Fibroblast of lung (primary cell): ENCODE results near the gene COL5A3. TPM values are rescaled to one million over a fixed set of nuclear protein-coding genes. Genes with fewer than 3 reads are reported as not detected.
A peak's percentile ranks its signal among the peaks of the same experiment; 100 is the strongest.

ENCODE experiments used
- DNase-seq, 2 donors: peaks; one replicate each; pipeline versions ENCODE4 v3.0.0 to v3.0.0-alpha.2; 2010; ENCODE audit warnings: low read depth in 2 of 2
- H2AFZ ChIP-seq: 2 replicates; pipeline ENCODE4 v1.5.1; 2012; ENCODE audit warnings: low read length, control low read depth, inconsistent platforms
- H3K27ac ChIP-seq: 2 replicates; pipeline ENCODE4 v1.5.1; 2011; ENCODE audit warnings: low read length, control low read depth; ENCODE audit not compliant: insufficient read depth
- H3K27me3 ChIP-seq: 2 replicates; pipeline ENCODE4 v1.5.1; 2011; ENCODE audit warnings: mild to moderate bottlenecking, low read length; ENCODE audit not compliant: control insufficient read depth, insufficient read depth
- H3K36me3 ChIP-seq: 2 replicates; pipeline ENCODE4 v1.5.1; 2011; ENCODE audit warnings: low read length; ENCODE audit not compliant: control insufficient read depth, insufficient read depth
- H3K4me1 ChIP-seq: 2 replicates; pipeline ENCODE4 v1.5.1; 2011; ENCODE audit warnings: low read length; ENCODE audit not compliant: control insufficient read depth, insufficient read depth; ENCODE audit errors: extremely low read depth
- H3K4me2 ChIP-seq: 2 replicates; pipeline ENCODE4 v1.5.1; 2011; ENCODE audit warnings: low read length, control low read depth; ENCODE audit not compliant: insufficient read depth; ENCODE audit errors: extremely low read depth
- H3K4me3 ChIP-seq, 4 experiments: fragments of 200-600 bp in 1 of 4; sonication (generic) in 1 of 4; replicated peaks in 1 of 4; 2 replicates each; pipeline ENCODE4 v1.5.1; 2011 to 2016; ENCODE audit warnings: low read length in 4 of 4, low read depth in 3 of 4, mild to moderate bottlenecking in 3 of 4, control low read depth in 2 of 4, inconsistent platforms in 1 of 4, mixed read lengths in 1 of 4; ENCODE audit not compliant: insufficient read depth in 1 of 4; ENCODE audit errors: control extremely low read depth in 1 of 4
- H3K79me2 ChIP-seq: 2 replicates; pipeline ENCODE4 v1.5.1; 2012; ENCODE audit warnings: mild to moderate bottlenecking, low read length, inconsistent platforms; ENCODE audit not compliant: control insufficient read depth, insufficient read depth
- H3K9ac ChIP-seq: 2 replicates; pipeline ENCODE4 v1.5.1; 2011; ENCODE audit warnings: mild to moderate bottlenecking, low read length, control low read depth; ENCODE audit not compliant: insufficient read depth
- H3K9me3 ChIP-seq: 2 replicates; pipeline ENCODE4 v1.5.1; 2012; ENCODE audit warnings: low read depth, low read length; ENCODE audit not compliant: control insufficient read depth, insufficient read depth
- H4K20me1 ChIP-seq: 2 replicates; pipeline ENCODE4 v1.5.1; 2011; ENCODE audit warnings: low read length; ENCODE audit not compliant: control insufficient read depth, insufficient read depth; ENCODE audit errors: extremely low read depth
- EZH2 ChIP-seq: IDR thresholded peaks from 2 replicates; pipeline ENCODE4 v1.5.1; 2012; ENCODE audit warnings: low read length, control low read depth, mild to moderate bottlenecking; ENCODE audit errors: missing control alignments
- polyA plus RNA-seq, 2 donors: library from polyadenylated mRNA; depleted of rRNA in 1 of 2; stranded (reverse) in 1 of 2; unstranded in 1 of 2; fragments of >200 nt; gene quantifications; 2 replicates each; pipeline ENCODE4 v1.2.1, GENCODE V29; 2011 to 2012; ENCODE audit warnings: missing spikeins in 1 of 2
- total RNA-seq: library from RNA; depleted of rRNA; stranded (reverse); fragments of >200 nt; gene quantifications from 2 replicates; pipeline ENCODE4 v1.2.1, GENCODE V29; 2014
- TF ChIP-seq, protein P1 (sequence below), 2 donors: IDR thresholded peaks in 1 of 2; conservative IDR thresholded peaks in 1 of 2; 1 replicate in 1 of 2; 2 replicates in 1 of 2; pipeline ENCODE4 v1.5.1; 2011 to 2012; ENCODE audit warnings: low read length in 2 of 2, control low read depth in 1 of 2, inconsistent platforms in 1 of 2, low read depth in 1 of 2, mild to moderate bottlenecking in 1 of 2

Gene COL5A3
- total and polyA plus RNA-seq, 2 donors (not counting 1 experiment from before 2014, with no cell fraction given), result 1.2 to 33.7 TPM

DNA sequence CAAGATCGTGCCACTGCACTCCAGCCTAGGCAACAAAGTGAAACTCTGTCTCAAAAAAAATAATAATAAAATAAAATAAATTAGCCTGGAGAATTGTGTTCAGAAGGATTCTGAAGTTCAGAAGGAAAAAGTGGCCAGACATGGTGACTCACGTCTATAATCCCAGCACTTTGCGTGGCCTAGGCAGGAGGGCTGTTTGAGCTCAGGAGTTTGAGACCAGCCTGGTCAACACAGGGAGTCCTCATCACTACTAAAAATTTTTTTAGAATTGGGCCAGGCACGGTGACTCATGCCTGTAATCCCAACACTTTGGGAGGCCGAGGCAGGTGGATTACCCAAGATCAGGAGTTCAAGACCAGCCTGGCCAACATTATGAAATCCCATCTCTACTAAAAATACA is 8.9 kb upstream of the COL5A3 start:
- H3K27ac ChIP-seq, result no peak overlapping the region
- H3K4me1 ChIP-seq, result peaks cover 4% of the 10 kb centered on the region
- no peak overlapping the region for H3K9ac ChIP-seq
- H3K79me2 ChIP-seq, result no peaks in the 10 kb centered on the region
- H3K9me3 ChIP-seq, result no peaks in the 10 kb centered on the region
- no peak for DNase-seq
- H2AFZ ChIP-seq, result no peak overlapping the region
- H4K20me1 ChIP-seq, result no peaks in the 10 kb centered on the region
- H3K4me2 ChIP-seq, result no peak overlapping the region
- H3K27me3 ChIP-seq, result no peaks in the 10 kb centered on the region
- TF ChIP-seq, protein P1, sequence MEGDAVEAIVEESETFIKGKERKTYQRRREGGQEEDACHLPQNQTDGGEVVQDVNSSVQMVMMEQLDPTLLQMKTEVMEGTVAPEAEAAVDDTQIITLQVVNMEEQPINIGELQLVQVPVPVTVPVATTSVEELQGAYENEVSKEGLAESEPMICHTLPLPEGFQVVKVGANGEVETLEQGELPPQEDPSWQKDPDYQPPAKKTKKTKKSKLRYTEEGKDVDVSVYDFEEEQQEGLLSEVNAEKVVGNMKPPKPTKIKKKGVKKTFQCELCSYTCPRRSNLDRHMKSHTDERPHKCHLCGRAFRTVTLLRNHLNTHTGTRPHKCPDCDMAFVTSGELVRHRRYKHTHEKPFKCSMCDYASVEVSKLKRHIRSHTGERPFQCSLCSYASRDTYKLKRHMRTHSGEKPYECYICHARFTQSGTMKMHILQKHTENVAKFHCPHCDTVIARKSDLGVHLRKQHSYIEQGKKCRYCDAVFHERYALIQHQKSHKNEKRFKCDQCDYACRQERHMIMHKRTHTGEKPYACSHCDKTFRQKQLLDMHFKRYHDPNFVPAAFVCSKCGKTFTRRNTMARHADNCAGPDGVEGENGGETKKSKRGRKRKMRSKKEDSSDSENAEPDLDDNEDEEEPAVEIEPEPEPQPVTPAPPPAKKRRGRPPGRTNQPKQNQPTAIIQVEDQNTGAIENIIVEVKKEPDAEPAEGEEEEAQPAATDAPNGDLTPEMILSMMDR (conservative IDR thresholded peaks at IDR 0.05 in 1 of 2, IDR thresholded peaks at IDR 0.05 in 1 of 2; ENCODE audit: low read depth in 1 of 2, low read length in 2 of 2), result no peak
- TF ChIP-seq EZH2, result no peak
- no peak overlapping the region for H3K4me3 ChIP-seq
- no peaks in the 10 kb centered on the region for H3K36me3 ChIP-seq

DNA sequence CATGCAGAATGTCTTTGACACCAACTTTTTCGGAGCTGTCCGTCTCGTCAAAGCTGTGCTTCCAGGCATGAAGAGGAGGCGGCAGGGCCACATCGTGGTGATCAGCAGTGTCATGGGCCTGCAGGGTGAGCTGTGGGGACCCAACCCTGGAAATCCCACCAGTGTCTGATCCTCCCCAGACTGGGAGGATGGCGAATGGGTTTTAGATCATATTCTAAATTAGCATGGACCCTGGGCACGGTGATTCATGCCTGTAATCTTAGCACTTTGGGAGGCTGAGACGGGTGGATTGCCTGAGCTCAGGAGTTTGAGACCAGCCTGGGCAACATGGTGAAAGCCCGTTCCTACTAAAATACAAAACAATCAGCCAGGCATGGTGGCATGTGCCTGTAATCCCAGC is 8.5 kb upstream of the COL5A3 start:
- H3K79me2 ChIP-seq, result no peaks in the 10 kb centered on the region
- no peaks in the 10 kb centered on the region for H4K20me1 ChIP-seq
- no peak overlapping the region for H3K9ac ChIP-seq
- no peak overlapping the region for H3K4me3 ChIP-seq
- H3K4me1 ChIP-seq, result peaks cover 4% of the 10 kb centered on the region
- no peaks in the 10 kb centered on the region for H3K9me3 ChIP-seq
- H3K36me3 ChIP-seq, result no peaks in the 10 kb centered on the region
- H2AFZ ChIP-seq, result no peak overlapping the region
- no peak for TF ChIP-seq EZH2
- TF ChIP-seq, protein P1 (conservative IDR thresholded peaks at IDR 0.05 in 1 of 2, IDR thresholded peaks at IDR 0.05 in 1 of 2; ENCODE audit: low read depth in 1 of 2, low read length in 2 of 2), result no peak
- no peaks in the 10 kb centered on the region for H3K27me3 ChIP-seq
- peak overlapping the region; percentile 39 for H3K27ac ChIP-seq
- DNase-seq, result no peak
- H3K4me2 ChIP-seq, result no peak overlapping the region

DNA sequence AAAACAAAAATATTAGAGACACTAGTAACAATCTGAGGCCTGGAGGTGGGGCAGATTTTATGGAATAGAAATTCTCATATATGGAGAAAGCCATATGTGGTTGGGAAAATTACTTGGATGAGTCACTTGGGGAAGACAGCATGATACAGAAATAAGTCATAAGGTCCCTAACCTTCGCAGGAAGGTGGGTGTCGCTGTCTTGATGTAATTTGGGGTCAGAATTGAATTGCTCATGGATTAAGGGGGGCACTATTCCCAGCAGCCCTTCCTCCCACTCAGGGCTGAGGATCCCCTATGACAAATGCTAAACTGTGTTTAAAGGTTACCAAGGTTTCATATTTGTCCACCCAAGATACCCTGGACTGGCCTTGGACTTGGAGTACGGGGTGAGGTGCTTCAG is 8.0 kb upstream of the COL5A3 start:
- Histone ChIP-seq H2AFZ (no peak overlapping the region), H4K20me1 (no peaks in the 10 kb centered on the region), H3K9ac (no peak overlapping the region), H3K79me2 (no peaks in the 10 kb centered on the region), H3K27ac (peak overlapping the region; percentile 39), H3K9me3 (no peaks in the 10 kb centered on the region), H3K4me1 (peaks cover 4% of the 10 kb centered on the region), H3K27me3 (no peaks in the 10 kb centered on the region), H3K4me3 (no peak overlapping the region), H3K36me3 (no peaks in the 10 kb centered on the region), H3K4me2 (no peak overlapping the region)
- TF ChIP-seq EZH2, result no peak
- TF ChIP-seq, protein P1 (conservative IDR thresholded peaks at IDR 0.05 in 1 of 2, IDR thresholded peaks at IDR 0.05 in 1 of 2; ENCODE audit: low read depth in 1 of 2, low read length in 2 of 2), result no peak
- peak; percentile 36 to 40 for DNase-seq
